Fibroblast of mammary gland (primary cell): ENCODE data around the gene MYL7.

Source experiments
- DNase-seq: peaks from one replicate; pipeline ENCODE4 v3.0.0-alpha.2; 2010; ENCODE audit warnings: low read depth
- H3K4me3 ChIP-seq: 2 replicates; pipeline ENCODE4 v1.5.1; 2011; ENCODE audit warnings: low read depth, mild to moderate bottlenecking, low read length, moderate library complexity; ENCODE audit not compliant: control insufficient read depth
- TF ChIP-seq, protein P1 (sequence below): conservative IDR thresholded peaks from 2 replicates; pipeline ENCODE4 v1.5.1; 2011; ENCODE audit warnings: low read depth, low read length, inconsistent platforms; ENCODE audit not compliant: control insufficient read depth, insufficient read depth

MYL7 gene

DNA sequence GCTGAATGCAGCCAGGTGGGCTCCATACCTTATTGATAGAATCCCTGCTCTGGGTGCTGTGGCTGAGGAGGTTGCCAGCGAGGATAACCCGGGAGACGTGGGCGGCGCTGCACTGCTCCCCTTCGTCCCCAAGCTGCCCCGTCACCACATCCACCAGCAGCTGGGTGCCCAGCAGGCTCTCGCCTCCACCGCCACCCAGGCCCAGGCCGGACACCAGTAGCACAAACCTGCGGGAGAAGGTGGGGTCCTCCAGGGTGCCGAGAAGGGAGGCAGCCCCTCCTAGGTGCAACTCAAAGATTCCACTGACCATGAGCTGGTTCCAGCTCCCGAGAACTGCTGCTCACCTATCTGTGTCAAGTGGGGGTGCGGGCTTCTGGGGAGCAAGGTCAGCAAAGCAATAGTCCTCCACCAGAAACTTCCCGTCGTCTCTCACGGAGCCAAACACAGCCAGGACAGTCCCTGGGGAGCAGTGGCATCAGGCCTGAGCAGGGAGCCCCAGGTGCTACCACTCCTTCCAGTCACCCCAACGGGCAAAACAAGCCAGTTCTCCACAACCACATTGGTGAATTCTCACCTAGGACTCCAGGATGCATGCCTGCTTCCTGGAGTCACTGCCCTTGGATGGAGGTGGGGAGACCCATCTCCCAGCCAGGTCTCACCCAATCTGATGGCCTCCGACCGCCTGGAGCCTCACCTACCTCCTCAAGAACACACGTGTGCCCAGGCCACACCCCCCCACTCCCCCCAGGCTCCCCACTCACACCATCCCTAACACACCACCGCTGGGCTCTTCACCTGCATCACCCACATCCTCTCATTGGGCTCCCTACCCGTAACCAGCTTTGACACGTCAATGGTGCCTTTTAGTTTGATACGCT is 24.1 kb downstream of the MYL7 start:
- no peak for DNase-seq
- TF ChIP-seq, protein P1, sequence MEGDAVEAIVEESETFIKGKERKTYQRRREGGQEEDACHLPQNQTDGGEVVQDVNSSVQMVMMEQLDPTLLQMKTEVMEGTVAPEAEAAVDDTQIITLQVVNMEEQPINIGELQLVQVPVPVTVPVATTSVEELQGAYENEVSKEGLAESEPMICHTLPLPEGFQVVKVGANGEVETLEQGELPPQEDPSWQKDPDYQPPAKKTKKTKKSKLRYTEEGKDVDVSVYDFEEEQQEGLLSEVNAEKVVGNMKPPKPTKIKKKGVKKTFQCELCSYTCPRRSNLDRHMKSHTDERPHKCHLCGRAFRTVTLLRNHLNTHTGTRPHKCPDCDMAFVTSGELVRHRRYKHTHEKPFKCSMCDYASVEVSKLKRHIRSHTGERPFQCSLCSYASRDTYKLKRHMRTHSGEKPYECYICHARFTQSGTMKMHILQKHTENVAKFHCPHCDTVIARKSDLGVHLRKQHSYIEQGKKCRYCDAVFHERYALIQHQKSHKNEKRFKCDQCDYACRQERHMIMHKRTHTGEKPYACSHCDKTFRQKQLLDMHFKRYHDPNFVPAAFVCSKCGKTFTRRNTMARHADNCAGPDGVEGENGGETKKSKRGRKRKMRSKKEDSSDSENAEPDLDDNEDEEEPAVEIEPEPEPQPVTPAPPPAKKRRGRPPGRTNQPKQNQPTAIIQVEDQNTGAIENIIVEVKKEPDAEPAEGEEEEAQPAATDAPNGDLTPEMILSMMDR: no peak
- no peak overlapping the region for H3K4me3 ChIP-seq

DNA sequence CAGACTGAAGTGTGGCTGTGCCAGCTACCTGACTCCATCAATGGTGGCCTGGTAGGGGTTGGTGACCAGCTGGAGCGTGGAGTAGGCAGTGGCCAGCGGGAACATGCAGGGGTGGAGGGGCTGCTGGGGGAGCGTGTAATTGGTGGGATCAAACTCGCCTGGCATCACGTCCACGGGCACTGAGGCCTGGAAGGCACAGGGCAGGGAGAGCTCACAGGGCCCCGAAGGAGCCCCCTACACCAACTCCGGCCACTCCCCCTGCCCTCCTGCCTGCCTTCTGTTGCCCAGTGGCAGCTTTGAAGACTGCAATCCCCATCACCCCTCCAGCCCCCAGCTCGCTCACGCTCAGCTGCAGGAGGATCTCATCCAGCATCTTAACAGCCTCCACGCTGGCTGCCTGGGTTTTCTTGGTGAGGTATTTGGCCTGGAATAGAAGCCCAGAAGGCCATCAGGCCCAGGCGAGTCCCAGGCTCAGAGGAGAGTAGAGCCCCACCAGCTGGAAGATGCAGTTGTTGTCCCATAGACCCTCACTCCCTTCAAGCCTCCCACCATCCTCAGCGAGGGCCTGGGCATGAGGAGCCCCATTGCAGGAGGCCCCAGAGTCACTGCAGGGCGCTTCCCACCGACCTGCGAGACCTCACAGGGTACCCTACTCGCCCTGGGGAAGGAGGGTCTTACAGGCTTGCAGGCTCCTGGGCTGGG is 24.9 kb downstream of the MYL7 start:
- TF ChIP-seq, protein P1: no peak
- H3K4me3 ChIP-seq: no peak overlapping the region
- no peak for DNase-seq

DNA sequence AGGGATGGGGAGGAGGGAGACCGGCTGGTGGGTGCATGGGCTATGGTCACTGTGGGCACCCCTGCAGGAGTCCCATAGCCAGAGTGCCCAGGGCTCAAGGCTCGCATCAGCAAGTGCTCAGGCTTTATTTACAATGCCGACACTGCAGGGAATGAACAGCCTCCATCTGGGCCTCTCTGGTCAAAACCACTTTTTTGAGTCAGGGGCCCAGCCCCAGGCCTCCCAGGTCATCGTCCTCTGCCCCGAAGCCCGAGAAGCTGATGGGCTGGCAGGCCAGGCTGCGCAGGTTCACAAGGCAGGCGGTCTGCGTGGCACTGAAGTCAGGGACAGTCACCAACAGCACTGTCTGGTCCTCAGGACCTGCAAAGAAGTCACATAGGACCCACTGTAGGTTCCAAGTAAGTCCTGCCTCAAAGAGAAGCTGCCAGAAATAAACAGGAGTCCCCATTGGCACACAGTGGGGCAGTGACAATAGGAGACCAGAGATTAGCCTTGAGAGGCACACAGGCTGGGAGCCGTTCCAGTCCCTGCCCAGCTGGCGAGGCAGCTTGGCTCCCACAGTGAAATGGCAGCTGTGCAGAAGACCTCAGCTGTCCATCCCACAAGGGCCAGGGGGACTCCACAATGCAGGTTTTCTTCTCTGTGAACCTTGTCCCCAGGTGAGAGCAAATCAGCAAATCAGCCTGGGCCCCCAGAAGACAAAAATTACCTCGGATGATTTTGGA is 26.4 kb downstream of the MYL7 start:
- TF ChIP-seq, protein P1: no peak
- H3K4me3 ChIP-seq: no peak overlapping the region
- DNase-seq: no peak

DNA sequence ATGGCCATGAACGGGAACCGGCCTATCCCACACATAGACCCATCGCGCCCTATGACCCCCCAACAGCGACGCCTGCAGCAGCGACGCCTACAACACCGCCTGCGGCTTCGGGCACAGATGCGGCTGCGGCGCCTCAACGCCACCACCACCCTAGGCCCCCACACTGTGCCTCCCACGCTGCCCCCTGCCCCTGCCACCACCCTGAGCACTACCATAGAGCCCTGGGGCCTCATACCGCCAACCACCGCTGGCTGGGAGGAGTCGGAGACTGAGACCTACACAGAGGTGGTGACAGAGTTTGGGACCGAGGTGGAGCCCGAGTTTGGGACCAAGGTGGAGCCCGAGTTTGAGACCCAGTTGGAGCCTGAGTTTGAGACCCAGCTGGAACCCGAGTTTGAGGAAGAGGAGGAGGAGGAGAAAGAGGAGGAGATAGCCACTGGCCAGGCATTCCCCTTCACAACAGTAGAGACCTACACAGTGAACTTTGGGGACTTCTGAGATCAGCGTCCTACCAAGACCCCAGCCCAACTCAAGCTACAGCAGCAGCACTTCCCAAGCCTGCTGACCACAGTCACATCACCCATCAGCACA is 27.3 kb downstream of the MYL7 start:
- TF ChIP-seq, protein P1: no peak

DNA sequence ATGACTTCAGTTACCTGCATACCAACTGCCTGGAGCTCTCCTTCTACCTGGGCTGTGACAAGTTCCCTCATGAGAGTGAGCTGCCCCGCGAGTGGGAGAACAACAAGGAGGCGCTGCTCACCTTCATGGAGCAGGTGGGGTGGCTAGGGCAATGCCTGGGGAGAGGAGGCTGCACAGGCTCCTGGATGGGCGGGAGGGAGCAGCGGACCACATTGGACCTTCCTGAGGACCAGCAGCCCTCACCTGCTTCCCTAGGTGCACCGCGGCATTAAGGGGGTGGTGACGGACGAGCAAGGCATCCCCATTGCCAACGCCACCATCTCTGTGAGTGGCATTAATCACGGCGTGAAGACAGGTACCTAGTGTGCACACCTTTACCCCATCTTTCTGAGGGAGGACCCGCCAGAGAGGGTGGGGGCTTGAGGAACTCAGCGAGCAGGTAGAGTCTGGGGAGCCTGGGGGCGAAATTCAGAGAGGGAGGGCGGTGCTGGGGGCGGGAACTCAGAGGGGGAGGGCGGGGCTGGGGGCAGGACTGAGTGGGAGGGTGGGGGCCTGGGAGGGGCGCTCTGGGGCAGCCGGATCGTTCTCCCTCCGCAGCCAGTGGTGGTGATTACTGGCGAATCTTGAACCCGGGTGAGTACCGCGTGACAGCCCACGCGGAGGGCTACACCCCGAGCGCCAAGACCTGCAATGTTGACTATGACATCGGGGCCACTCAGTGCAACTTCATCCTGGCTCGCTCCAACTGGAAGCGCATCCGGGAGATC is 28.0 kb downstream of the MYL7 start:
- TF ChIP-seq, protein P1: no peak
- H3K4me3 ChIP-seq: no peak overlapping the region
- DNase-seq: no peak

More for the DNA sequence above, 27.3 kb downstream of the MYL7 start:
- no peak overlapping the region for H3K4me3 ChIP-seq
- no peak for DNase-seq

DNA sequence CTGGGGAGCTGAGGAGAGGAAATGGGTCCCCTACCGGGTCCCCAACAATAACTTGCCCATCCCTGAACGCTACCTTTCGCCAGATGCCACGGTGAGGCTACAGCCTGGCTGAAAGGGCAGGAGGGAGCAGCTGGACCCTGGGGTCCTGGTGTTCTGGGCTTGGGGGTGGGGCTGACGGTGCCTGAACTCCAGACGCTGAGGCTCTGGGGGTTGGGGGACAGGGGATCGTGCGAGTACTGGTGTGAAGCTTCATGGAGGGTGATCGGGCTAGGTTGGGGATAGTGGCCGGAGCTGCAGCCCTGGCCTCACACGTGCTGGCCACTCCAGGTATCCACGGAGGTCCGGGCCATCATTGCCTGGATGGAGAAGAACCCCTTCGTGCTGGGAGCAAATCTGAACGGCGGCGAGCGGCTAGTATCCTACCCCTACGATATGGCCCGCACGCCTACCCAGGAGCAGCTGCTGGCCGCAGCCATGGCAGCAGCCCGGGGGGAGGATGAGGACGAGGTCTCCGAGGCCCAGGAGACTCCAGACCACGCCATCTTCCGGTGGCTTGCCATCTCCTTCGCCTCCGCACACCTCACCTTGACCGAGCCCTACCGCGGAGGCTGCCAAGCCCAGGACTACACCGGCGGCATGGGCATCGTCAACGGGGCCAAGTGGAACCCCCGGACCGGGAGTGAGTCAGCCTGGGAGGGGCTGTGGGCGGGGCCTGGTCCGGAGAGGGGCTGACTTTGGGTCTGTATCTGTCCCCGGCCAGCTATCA is 28.7 kb downstream of the MYL7 start:
- no peak overlapping the region for H3K4me3 ChIP-seq
- TF ChIP-seq, protein P1: no peak
- no peak for DNase-seq
